Astrocyte (in vitro differentiated cells and primary cell): ENCODE results near the gene FBLN5.

Experiments
- EZH2 ChIP-seq: IDR thresholded peaks from 2 replicates; pipeline ENCODE4 v1.6.1; 2012; ENCODE audit warnings: mild to moderate bottlenecking, low read length, inconsistent platforms; ENCODE audit not compliant: insufficient read depth
- TF ChIP-seq, protein P1 (sequence below): IDR thresholded peaks from 2 replicates; pipeline ENCODE4 v1.5.1; 2011; ENCODE audit warnings: low read depth, mild to moderate bottlenecking, inconsistent platforms, low read length, moderate library complexity; ENCODE audit not compliant: insufficient read depth

DNA sequence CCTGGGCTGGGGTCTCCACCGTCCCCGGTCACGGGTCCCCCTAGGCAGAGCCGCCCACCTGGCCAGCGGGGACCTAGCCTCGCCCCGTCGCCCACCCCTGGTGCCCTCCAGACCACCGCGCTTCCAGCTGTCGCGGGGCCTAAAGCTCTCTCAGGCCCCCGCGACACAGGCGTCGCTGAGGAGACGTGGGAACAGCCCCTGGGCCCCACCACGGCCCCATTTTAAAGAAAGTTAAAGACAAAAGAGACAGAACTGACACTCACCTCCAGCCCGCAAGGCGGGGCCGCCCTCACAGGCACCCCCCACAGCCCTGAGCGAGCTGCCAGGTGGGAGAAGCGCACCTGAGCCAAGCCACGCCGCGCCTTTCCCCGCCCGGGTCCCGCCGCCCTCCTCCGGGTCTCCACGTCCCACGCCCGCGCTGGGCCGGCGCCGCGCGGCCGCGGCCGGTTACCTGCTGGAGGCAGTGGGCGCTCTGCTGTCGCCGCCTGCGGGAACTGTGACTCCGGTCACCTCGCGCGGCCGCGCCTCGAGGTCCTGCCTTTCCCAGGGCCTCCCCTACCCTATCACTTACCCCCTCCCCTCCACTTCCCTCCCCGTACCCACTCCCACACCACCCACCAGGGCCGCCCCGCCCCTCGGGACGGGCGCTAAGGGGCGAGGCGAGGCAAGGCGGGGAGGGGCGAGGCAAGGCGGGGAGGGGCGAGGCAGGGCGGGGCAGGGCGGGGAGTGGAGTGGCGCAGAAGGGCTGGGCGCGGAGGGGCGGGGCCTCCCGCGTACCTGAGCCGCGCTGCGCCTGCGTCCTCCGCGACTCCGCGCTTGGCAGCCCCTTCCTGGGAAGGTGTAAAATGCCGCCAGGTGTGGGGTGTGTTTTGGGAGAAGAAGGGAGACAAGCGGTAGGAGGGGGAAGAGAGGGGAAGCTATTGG is 111.3 kb downstream of the FBLN5 start:
- TF ChIP-seq EZH2: peak; percentile 95
- TF ChIP-seq, protein P1, sequence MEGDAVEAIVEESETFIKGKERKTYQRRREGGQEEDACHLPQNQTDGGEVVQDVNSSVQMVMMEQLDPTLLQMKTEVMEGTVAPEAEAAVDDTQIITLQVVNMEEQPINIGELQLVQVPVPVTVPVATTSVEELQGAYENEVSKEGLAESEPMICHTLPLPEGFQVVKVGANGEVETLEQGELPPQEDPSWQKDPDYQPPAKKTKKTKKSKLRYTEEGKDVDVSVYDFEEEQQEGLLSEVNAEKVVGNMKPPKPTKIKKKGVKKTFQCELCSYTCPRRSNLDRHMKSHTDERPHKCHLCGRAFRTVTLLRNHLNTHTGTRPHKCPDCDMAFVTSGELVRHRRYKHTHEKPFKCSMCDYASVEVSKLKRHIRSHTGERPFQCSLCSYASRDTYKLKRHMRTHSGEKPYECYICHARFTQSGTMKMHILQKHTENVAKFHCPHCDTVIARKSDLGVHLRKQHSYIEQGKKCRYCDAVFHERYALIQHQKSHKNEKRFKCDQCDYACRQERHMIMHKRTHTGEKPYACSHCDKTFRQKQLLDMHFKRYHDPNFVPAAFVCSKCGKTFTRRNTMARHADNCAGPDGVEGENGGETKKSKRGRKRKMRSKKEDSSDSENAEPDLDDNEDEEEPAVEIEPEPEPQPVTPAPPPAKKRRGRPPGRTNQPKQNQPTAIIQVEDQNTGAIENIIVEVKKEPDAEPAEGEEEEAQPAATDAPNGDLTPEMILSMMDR: no peak
